SK-N-SH (cell line): ENCODE data around the gene HABP4. TPM values are rescaled to one million over a fixed set of nuclear protein-coding genes. Genes with fewer than 3 reads are reported as not detected.

ENCODE experiments used
- CTCF ChIA-PET: fragments of 300-600, 350-600 bp; formaldehyde crosslinking; extraction: SDS; loops from one replicate; lab custom pipeline; 2021; lab: Yijun Ruan, JAX
- POLR2A ChIA-PET: fragments of 350-600 bp; sonication (Branson Sonifier 250); formaldehyde crosslinking; extraction: SDS; loops from one replicate; lab custom pipeline; 2020; ENCODE audit warnings: antibody characterized with exemption, inconsistent platforms; lab: Yijun Ruan, JAX
- DNase-seq: peaks from one replicate; pipeline ENCODE4 v3.0.0; 2012
- H2AFZ ChIP-seq: fragments of 200-600 bp; sonication (generic); 2 replicates; pipeline ENCODE4 v1.8.1; 2016; ENCODE audit warnings: antibody characterized with exemption, mild to moderate bottlenecking, low read depth
- H3F3A ChIP-seq: fragments of 200-600 bp; sonication (generic); replicated peaks from 2 replicates; pipeline ENCODE3; 2016; ENCODE audit warnings: antibody characterized with exemption, mild to moderate bottlenecking; ENCODE audit not compliant: insufficient read depth
- H3K27ac ChIP-seq, 2 experiments: fragments of 200-500 bp in 1 of 2; fragments of 200-600 bp in 1 of 2; sonication (Bioruptor generic) in 1 of 2; sonication (generic), shearing (Covaris generic) in 1 of 2; 2 replicates each; pipeline versions ENCODE4 v1.5.1 to v1.6.1; 2014 to 2016; ENCODE audit warnings: low read depth in 2 of 2, inconsistent platforms in 1 of 2, low read length in 1 of 2, mild to moderate bottlenecking in 1 of 2, mixed read lengths in 1 of 2
- H3K27me3 ChIP-seq: fragments of 200-600 bp; sonication (generic), shearing (Covaris generic); 2 replicates; pipeline ENCODE4 v1.6.1; 2016; ENCODE audit warnings: mixed run types; ENCODE audit not compliant: insufficient read depth
- H3K36me3 ChIP-seq, 2 experiments: fragments of 200-500 bp in 1 of 2; fragments of 200-600 bp in 1 of 2; sonication (Bioruptor generic) in 1 of 2; sonication (generic) in 1 of 2; replicated peaks in 1 of 2; 2 replicates each; pipeline versions ENCODE3 to v1.5.1; 2014 to 2016; ENCODE audit warnings: low read length in 1 of 2, mild to moderate bottlenecking in 1 of 2; ENCODE audit not compliant: insufficient read depth in 2 of 2, control insufficient read depth in 1 of 2
- H3K4me1 ChIP-seq, 2 experiments: fragments of 200-500 bp in 1 of 2; fragments of 200-600 bp in 1 of 2; sonication (Bioruptor generic) in 1 of 2; sonication (generic), shearing (Covaris generic) in 1 of 2; 2 replicates each; pipeline versions ENCODE4 v1.5.1 to v1.6.1; 2014 to 2016; ENCODE audit warnings: low read depth in 1 of 2, low read length in 1 of 2, mixed run types in 1 of 2; ENCODE audit not compliant: insufficient read depth in 2 of 2, control insufficient read depth in 1 of 2
- H3K4me2 ChIP-seq: fragments of 200-600 bp; sonication (generic), shearing (Covaris generic); 2 replicates; pipeline ENCODE4 v1.6.1; 2017; ENCODE audit warnings: mixed run types
- H3K4me3 ChIP-seq, 2 experiments: fragments of 200-500 bp in 1 of 2; fragments of 200-600 bp in 1 of 2; sonication (Bioruptor generic) in 1 of 2; sonication (generic), shearing (Covaris generic) in 1 of 2; 2 replicates each; pipeline versions ENCODE4 v1.5.1 to v1.8.1; 2014 to 2016; ENCODE audit warnings: low read depth in 2 of 2, inconsistent platforms in 1 of 2, low read length in 1 of 2, mild to moderate bottlenecking in 1 of 2, mixed read lengths in 1 of 2, moderate library complexity in 1 of 2
- H3K79me2 ChIP-seq: fragments of 200-600 bp; sonication (generic); 2 replicates; pipeline ENCODE4 v1.8.1; 2017; ENCODE audit warnings: mild to moderate bottlenecking; ENCODE audit not compliant: insufficient read depth
- H3K9ac ChIP-seq: fragments of 200-600 bp; sonication (generic); 2 replicates; pipeline ENCODE4 v1.6.1; 2017; ENCODE audit warnings: mixed run types
- H3K9me2 ChIP-seq: fragments of 200-600 bp; sonication (generic); 2 replicates; pipeline ENCODE4 v1.6.1; 2017; ENCODE audit warnings: mixed run types
- H3K9me3 ChIP-seq: fragments of 200-600 bp; sonication (generic); 2 replicates; pipeline ENCODE4 v1.6.1; 2017; ENCODE audit warnings: mixed run types, mild to moderate bottlenecking, moderate library complexity
- H4K20me1 ChIP-seq: fragments of 200-600 bp; sonication (generic); 2 replicates; pipeline ENCODE4 v1.6.1; 2017; ENCODE audit warnings: mild to moderate bottlenecking, mixed run types; ENCODE audit not compliant: insufficient read depth
- ELF1 ChIP-seq: IDR thresholded peaks from 2 replicates; pipeline ENCODE4 v1.4.0; 2012
- EZH2phosphoT487 ChIP-seq: fragments of 200-600 bp; sonication (generic); IDR thresholded peaks from 2 replicates; pipeline ENCODE4 v1.6.1; 2017; ENCODE audit warnings: low read depth, mixed run types, mild to moderate bottlenecking, antibody characterized with exemption, moderate library complexity, borderline replicate concordance
- FOSL2 ChIP-seq: IDR thresholded peaks from 2 replicates; pipeline ENCODE4 v1.4.0; 2012; ENCODE audit warnings: low read depth, mild to moderate bottlenecking, moderate library complexity, borderline replicate concordance
- FOXJ3 ChIP-seq: sonication (generic); formaldehyde crosslinking; IDR thresholded peaks from 2 replicates; pipeline ENCODE4 v1.5.1; 2020; ENCODE audit warnings: mild to moderate bottlenecking, missing genetic modification reagents
- GATA2 ChIP-seq: sonication (generic); formaldehyde crosslinking; IDR thresholded peaks from 2 replicates; pipeline ENCODE4 v1.5.0; 2020; ENCODE audit warnings: mild to moderate bottlenecking, missing genetic modification reagents
- MAX ChIP-seq: IDR thresholded peaks from 2 replicates; pipeline ENCODE4 v1.4.0; 2012; ENCODE audit warnings: low read depth
- MEF2A ChIP-seq: IDR thresholded peaks from 2 replicates; pipeline ENCODE4 v1.4.0; 2012; ENCODE audit warnings: low read depth, borderline replicate concordance
- NRF1 ChIP-seq: IDR thresholded peaks from 2 replicates; pipeline ENCODE4 v1.6.1; 2012; ENCODE audit warnings: low read depth, mild to moderate bottlenecking, low read length
- POLR2AphosphoS5 ChIP-seq: IDR thresholded peaks from 2 replicates; pipeline ENCODE4 v1.6.1; 2012; ENCODE audit warnings: low read depth, low read length
- RCOR1 ChIP-seq: fragments of 150-350 bp; IDR thresholded peaks from 2 replicates; pipeline ENCODE4 v1.6.1; 2017; ENCODE audit warnings: antibody characterized with exemption, low read length
- REST ChIP-seq: IDR thresholded peaks from 2 replicates; pipeline ENCODE4 v1.6.1; 2012; ENCODE audit warnings: mild to moderate bottlenecking, low read depth, low read length, moderate library complexity
- USF1 ChIP-seq: IDR thresholded peaks from 2 replicates; pipeline ENCODE4 v1.4.0; 2012; ENCODE audit warnings: low read depth, borderline replicate concordance
- USF2 ChIP-seq: fragments of 150-350 bp; IDR thresholded peaks from 2 replicates; pipeline ENCODE4 v1.6.1; 2017; ENCODE audit warnings: antibody characterized with exemption, low read length, low read depth, borderline replicate concordance
- ZBTB33 ChIP-seq: IDR thresholded peaks from 2 replicates; pipeline ENCODE4 v1.4.0; 2012; ENCODE audit warnings: low read depth, borderline replicate concordance
- WGBS: methylation state at CpG from one replicate; pipeline ENCODE4 v1.1.6; 2017; ENCODE audit warnings: low lambda C conversion rate; 5-methylcytosine and 5-hydroxymethylcytosine counted together
- polyA plus RNA-seq, 3 experiments: library from polyadenylated mRNA; depleted of rRNA; stranded (reverse); fragments of >200 nt; gene quantifications; 2 replicates each; pipeline ENCODE4 v1.2.3, GENCODE V29; 2012

Gene HABP4
- polyA plus RNA-seq, 1 of the 3 experiments (the other 2 are of a cell fraction): 19.0 TPM

GRCh38 chr9:96497117-96497399, 47.1 kb downstream of the HABP4 start (continued):
- TF ChIP-seq MAX (no peak), NRF1 (no peak), USF1 (no peak), REST (no peak), USF2 (no peak), FOSL2 (no peak), GATA2 (CRISPR knock-in tag) (no peak), POLR2AphosphoS5 (no peak), MEF2A (no peak)
- TF ChIP-seq, all 33 proteins: peak for 0

GRCh38 chr9:96498796-96499195, 48.8 kb downstream of the HABP4 start:
- Histone ChIP-seq H3K9me3 (no peaks in the 10 kb centered on the region), H3K27me3 (no peaks in the 10 kb centered on the region), H3K4me2 (no peak overlapping the region), H3K9me2 (no peaks in the 10 kb centered on the region), H3F3A (peaks cover 5% of the 10 kb centered on the region)
- WGBS: 93% methylated on average over 7 of the region's 7 CpGs
- no peak for DNase-seq
- CTCF ChIA-PET: no interaction called here
- TF ChIP-seq FOSL2: no peak
- no peak for TF ChIP-seq EZH2phosphoT487
- TF ChIP-seq FOXJ3 (CRISPR knock-in tag): no peak
- TF ChIP-seq RCOR1: no peak
- no peak for TF ChIP-seq ZBTB33
- no peak for TF ChIP-seq ELF1
- TF ChIP-seq, all 33 proteins: peak for 0
- Histone ChIP-seq H3K4me1 (no peaks in the 10 kb centered on the region), H4K20me1 (no peaks in the 10 kb centered on the region), H3K4me3 (no peak overlapping the region), H3K9ac (no peak overlapping the region), H2AFZ (no peak overlapping the region), H3K27ac (no peak overlapping the region), H3K79me2 (no peaks in the 10 kb centered on the region), H3K36me3 (no peaks in the 10 kb centered on the region)
- POLR2A ChIA-PET: no interaction called here
